ENCODE results near the gene SOHLH1.

- TF ChIP-seq MXI1 (IDR thresholded peaks at IDR 0.05; ENCODE audit: borderline replicate concordance, low read depth, low read length) (no peak), BHLHE40 (IDR thresholded peaks at IDR 0.05; ENCODE audit: low read depth, low read length) (no peak), MAFK (IDR thresholded peaks at IDR 0.05; ENCODE audit: low read depth, low read length) (no peak), POLR2A (IDR thresholded peaks at IDR 0.05; ENCODE audit: low read depth, low read length) (no peak), RAD21 (IDR thresholded peaks at IDR 0.05; ENCODE audit: low read length) (no peak), CEBPB (IDR thresholded peaks at IDR 0.05; ENCODE audit: low read depth, low read length) (no peak), CTCF (conservative IDR thresholded peaks at IDR 0.05; ENCODE audit: low read depth, low read length) (no peak), FOS (IDR thresholded peaks at IDR 0.05; ENCODE audit: low read depth, low read length) (no peak)
Observed at GRCh38 chr9:135745686-135746324, 46.5 kb upstream of the SOHLH1 start.
